HepG2 (cell line): ENCODE data around the gene HOXA6. TPM values are rescaled to one million over a fixed set of nuclear protein-coding genes. Genes with fewer than 3 reads are reported as not detected.
A peak's percentile ranks its signal among the peaks of the same experiment; 100 is the strongest.

Experiments
- AHDC1 ChIP-seq: sonication (generic); formaldehyde crosslinking; IDR thresholded peaks from 2 replicates; pipeline ENCODE4 v1.5.1; 2020; ENCODE audit warnings: mild to moderate bottlenecking, missing genetic modification reagents, borderline replicate concordance
- ARID2 ChIP-seq: sonication (generic); formaldehyde crosslinking; IDR thresholded peaks from 2 replicates; pipeline ENCODE4 v1.8.1; 2022; ENCODE audit warnings: mild to moderate bottlenecking, missing genetic modification reagents, borderline replicate concordance
- CREB1 ChIP-seq, 2 experiments: fragments of 450-650 bp in 1 of 2; IDR thresholded peaks; 2 replicates each; pipeline ENCODE4 v1.6.1; 2016 to 2017; ENCODE audit warnings: control low read depth in 1 of 2, mild to moderate bottlenecking in 1 of 2, missing compliant biosample characterization in 1 of 2, missing genetic modification characterization in 1 of 2
- CREBL2 ChIP-seq: sonication (generic); formaldehyde crosslinking; IDR thresholded peaks from 2 replicates; pipeline ENCODE4 v1.8.1; 2023; ENCODE audit warnings: missing genetic modification reagents, mild to moderate bottlenecking, borderline replicate concordance
- HMGXB4 ChIP-seq, 2 experiments: sonication (generic) in 1 of 2; formaldehyde crosslinking in 1 of 2; IDR thresholded peaks; 2 replicates each; pipeline versions ENCODE4 v1.4.0 to v1.6.1; 2018 to 2020; ENCODE audit warnings: missing genetic modification reagents in 2 of 2, borderline replicate concordance in 1 of 2, low read depth in 1 of 2, mild to moderate bottlenecking in 1 of 2, missing biosample characterization in 1 of 2
- HNRNPL ChIP-seq: fragments of 200-400 bp; formaldehyde crosslinking; IDR thresholded peaks from 2 replicates; pipeline ENCODE4 v1.6.1; 2017; ENCODE audit warnings: mild to moderate bottlenecking, low read depth, low read length
- IKZF5 ChIP-seq: IDR thresholded peaks from 2 replicates; pipeline ENCODE4 v1.6.1; 2018; ENCODE audit warnings: missing genetic modification reagents, mild to moderate bottlenecking, missing compliant biosample characterization
- ISX ChIP-seq: sonication (generic); formaldehyde crosslinking; conservative IDR thresholded peaks from 2 replicates; pipeline ENCODE4 v1.5.0; 2020; ENCODE audit warnings: missing genetic modification reagents
- LRRFIP1 ChIP-seq: sonication (generic); formaldehyde crosslinking; conservative IDR thresholded peaks from 2 replicates; pipeline ENCODE4 v1.4.0; 2020; ENCODE audit warnings: missing genetic modification reagents
- SMYD3 ChIP-seq: sonication (generic); formaldehyde crosslinking; IDR thresholded peaks from 2 replicates; pipeline ENCODE4 v1.8.1; 2023; ENCODE audit warnings: mild to moderate bottlenecking, missing genetic modification reagents
- ZBTB25 ChIP-seq: IDR thresholded peaks from 2 replicates; pipeline ENCODE4 v1.6.1; 2018; ENCODE audit warnings: missing genetic modification reagents
- ZNF205 ChIP-seq: IDR thresholded peaks from 2 replicates; pipeline ENCODE4 v1.6.1; 2018; ENCODE audit warnings: missing biosample characterization, missing genetic modification reagents
- ZNF235 ChIP-seq: sonication (generic); formaldehyde crosslinking; IDR thresholded peaks from 2 replicates; pipeline ENCODE4 v1.8.1; 2023; ENCODE audit warnings: mild to moderate bottlenecking, missing genetic modification reagents, borderline replicate concordance
- ZNF75D ChIP-seq: sonication (generic); formaldehyde crosslinking; IDR thresholded peaks from 2 replicates; pipeline ENCODE4 v1.8.1; 2023; ENCODE audit warnings: missing genetic modification reagents, mild to moderate bottlenecking, borderline replicate concordance
- ZNF879 ChIP-seq: sonication (generic); formaldehyde crosslinking; IDR thresholded peaks from 2 replicates; pipeline ENCODE4 v1.8.1; 2023; ENCODE audit warnings: missing genetic modification reagents
- ZSCAN22 ChIP-seq: sonication (generic); formaldehyde crosslinking; IDR thresholded peaks from 2 replicates; pipeline ENCODE4 v1.4.0; 2020; ENCODE audit warnings: mild to moderate bottlenecking, missing genetic modification reagents
- polyA plus RNA-seq, 8 experiments: library from polyadenylated mRNA; depleted of rRNA in 3 of 8; stranded (reverse) in 7 of 8; unstranded in 1 of 8; fragments of >200 nt; fragmentation: Illumina TruSeq in 4 of 8; extraction: Trizol in 4 of 8; gene quantifications; 2 replicates each; pipeline versions ENCODE4 v1.2.1 to v1.2.3, GENCODE V29; 2011 to 2016; ENCODE audit warnings: low read depth in 4 of 8, missing spikeins in 1 of 8, mixed read lengths in 1 of 8; ENCODE audit not compliant: insufficient read depth in 1 of 8
- total RNA-seq, 5 experiments: library from RNA; depleted of rRNA; stranded (reverse); fragments of >200 nt; fragmentation: Illumina TruSeq; extraction: Trizol; gene quantifications; 2 replicates each; pipeline ENCODE4 v1.2.3, GENCODE V29; 2016; ENCODE audit warnings: low read depth in 1 of 5

HOXA6 gene
- total and polyA plus RNA-seq, 2 of the 13 experiments (the other 11 are each of a cell fraction or from before 2014, with no cell fraction given), result 1.3 to 1.5 TPM

- TF ChIP-seq LRRFIP1 (CRISPR knock-in tag) (no peak), ZNF879 (CRISPR knock-in tag) (no peak), IKZF5 (CRISPR knock-in tag) (no peak), ZSCAN22 (CRISPR knock-in tag) (no peak), CREBL2 (CRISPR knock-in tag) (0 out of 2 replicates have a peak, but pooled peaks have one; percentile 43), ZNF235 (no peak), ISX (CRISPR knock-in tag) (no peak), CREB1 (IDR thresholded peaks at IDR 0.05) (no peak), CREB1 (CRISPR knock-in tag; IDR thresholded peaks at IDR 0.05) (no peak), ARID2 (CRISPR knock-in tag) (no peak), ZBTB25 (CRISPR knock-in tag) (no peak), HNRNPL (no peak), ZNF75D (CRISPR knock-in tag) (no peak), HMGXB4 (CRISPR knock-in tag; IDR thresholded peaks at IDR 0.05; ENCODE audit: borderline replicate concordance in 1 of 2, low read depth in 1 of 2) (peak; percentile 83 to 87), SMYD3 (CRISPR knock-in tag) (no peak), AHDC1 (CRISPR knock-in tag) (no peak), ZNF205 (CRISPR knock-in tag) (no peak)
Observed at GRCh38 chr7:27160546-27161213, 13.1 kb upstream of the HOXA6 start (continued).
